Smooth muscle cell of bladder (primary cell): ENCODE results near the gene CDK4. TPM values are rescaled to one million over a fixed set of nuclear protein-coding genes. Genes with fewer than 3 reads are reported as not detected.

Experiments
- total RNA-seq: library from RNA; depleted of rRNA; stranded (reverse); fragments of >200 nt; gene quantifications from 2 replicates; pipeline ENCODE4 v1.2.3, GENCODE V29; 2014

CDK4 gene
- 140 and 210 TPM in 2 replicates for total RNA-seq

GRCh38 chr12:57751788-57752667 lies at the start of gene CDK4:
TSS of gene CDK4 (minus strand) at chr12:57752310. CDS start at chr12:57751717, 593 bp downstream.

GRCh38 chr12:57782608-57783465 lies 30.7 kb upstream of the CDK4 start, which contains the start of gene TSFM:
TSS of gene TSFM (plus strand) at chr12:57782787. CDS start at chr12:57782802, 15 bp downstream.

GRCh38 chr12:57772429-57773322 lies 20.6 kb upstream of the CDK4 start, which contains the start of gene EEF1AKMT3:
TSS of gene EEF1AKMT3 (plus strand) at chr12:57772614. CDS start at chr12:57772725, 111 bp downstream.

GRCh38 chr12:57771873-57772428 lies 19.8 kb upstream of the CDK4 start, which contains the start of gene METTL1:
TSS of gene METTL1 (minus strand) at chr12:57772105. CDS start at chr12:57772083, 22 bp downstream.

GRCh38 chr12:57766464-57767304 lies 14.6 kb upstream of the CDK4 start, which contains the start of gene CYP27B1:
TSS of gene CYP27B1 (minus strand) at chr12:57767078. CDS start at chr12:57767041, 37 bp downstream.

GRCh38 chr12:57754411-57755193 lies 2.5 kb upstream of the CDK4 start, which contains the start of gene MARCHF9:
TSS of gene MARCHF9 (plus strand) at chr12:57755103. CDS start at chr12:57755529, 426 bp downstream.

GRCh38 chr12:57744777-57745484 lies 7.2 kb downstream of the CDK4 start, which contains the start of gene TSPAN31:
TSS of gene TSPAN31 (plus strand) at chr12:57745039. CDS start at chr12:57745155, 116 bp downstream.

GRCh38 chr12:57738661-57739237 lies 13.4 kb downstream of the CDK4 start, which contains the start of gene AGAP2:
TSS of gene AGAP2 (minus strand) at chr12:57738742. CDS start at chr12:57738246, 496 bp downstream.

Other genes with a start within 250 kb of the CDK4 start
- 70.8 and 124 TPM in 2 replicates for gene DDIT3, start 231.8 kb downstream of the CDK4 start, total RNA-seq
- gene MBD6, start 229.5 kb downstream of the CDK4 start, total RNA-seq: 3.6 and 5.5 TPM in 2 replicates
- gene DCTN2, start 205.1 kb downstream of the CDK4 start, total RNA-seq: 68.8 and 71.7 TPM in 2 replicates
- gene KIF5A, start 202.3 kb downstream of the CDK4 start, total RNA-seq: 0.09 and 0.14 TPM in 2 replicates
- gene PIP4K2C, start 161.1 kb downstream of the CDK4 start, total RNA-seq: 8.6 and 8.8 TPM in 2 replicates
- 8.8 and 11.5 TPM in 2 replicates for gene DTX3, start 147.5 kb downstream of the CDK4 start, total RNA-seq
- 22.3 and 40.6 TPM in 2 replicates for gene ARHGEF25, start 140.9 kb downstream of the CDK4 start, total RNA-seq
- 0.55 and 0.85 TPM in 2 replicates for gene B4GALNT1, start 119.1 kb downstream of the CDK4 start, total RNA-seq
- gene OS9, start 58.2 kb downstream of the CDK4 start, total RNA-seq: 180 and 267 TPM in 2 replicates
- gene AGAP2, start 13.6 kb downstream of the CDK4 start, total RNA-seq: 0.14 and 0.28 TPM in 2 replicates
- gene TSPAN31, start 7.3 kb downstream of the CDK4 start, total RNA-seq: 64.6 and 87.0 TPM in 2 replicates
- 2.3 and 3.1 TPM in 2 replicates for gene MARCHF9, start 2.8 kb upstream of the CDK4 start, total RNA-seq
- gene CYP27B1, start 14.8 kb upstream of the CDK4 start, total RNA-seq: 0.14 and 0.28 TPM in 2 replicates
- gene METTL1, start 19.8 kb upstream of the CDK4 start, total RNA-seq: 3.8 and 9.1 TPM in 2 replicates
- gene EEF1AKMT3, start 20.3 kb upstream of the CDK4 start, total RNA-seq: 4.3 and 5.2 TPM in 2 replicates
- gene TSFM, start 30.5 kb upstream of the CDK4 start, total RNA-seq: 18.8 and 24.3 TPM in 2 replicates
- gene AVIL, start 66.4 kb upstream of the CDK4 start, total RNA-seq: 3.1 and 6.4 TPM in 2 replicates
- 54.2 and 88.2 TPM in 2 replicates for gene CTDSP2, start 94.4 kb upstream of the CDK4 start, total RNA-seq
- 8.7 and 12.0 TPM in 2 replicates for gene ATP23, start 189.3 kb upstream of the CDK4 start, total RNA-seq